Panc1 (cell line): ENCODE measurements around the gene ZNF653. TPM values are rescaled to one million over a fixed set of nuclear protein-coding genes. Genes with fewer than 3 reads are reported as not detected.

Experiments used
- ATAC-seq: fragments of 200-7000 bp; cut with Tn5 transposase; 2 replicates; pipeline ENCODE4 v1.9.1; 2020; ENCODE audit warnings: mild to moderate bottlenecking, moderate library complexity
- BruUV-seq: library from RNA; stranded (reverse); fragments of 400-500 nt; replicated peaks from 2 replicates; lab custom pipeline; 2021; lab: Mats Ljungman, UMichigan
- CTCF ChIA-PET: fragments of 300-600 bp; sonication (Branson Sonifier 250); formaldehyde crosslinking; loops from one replicate; lab custom pipeline; 2022; ENCODE audit warnings: antibody characterized with exemption; lab: Charles Lee
- POLR2A ChIA-PET: fragments of 300-600 bp; sonication (Branson Sonifier 250); formaldehyde crosslinking; loops from one replicate; lab custom pipeline; 2022; ENCODE audit warnings: antibody characterized with exemption; lab: Charles Lee
- DNase-seq: peaks from one replicate; pipeline ENCODE4 v3.0.0-alpha.2; 2010; ENCODE audit warnings: low read depth, low spot score
- H3K27ac ChIP-seq: 2 replicates; pipeline ENCODE4 v1.5.1; 2011; ENCODE audit warnings: mild to moderate bottlenecking, low read length, inconsistent platforms
- H3K27me3 ChIP-seq: fragments of 200-500 bp; sonication (Bioruptor generic); 2 replicates; pipeline ENCODE4 v1.6.0; 2014; ENCODE audit warnings: low read length, inconsistent platforms; ENCODE audit not compliant: control insufficient read depth, insufficient read depth
- H3K36me3 ChIP-seq: fragments of 200-500 bp; sonication (Bioruptor generic); 2 replicates; pipeline ENCODE4 v1.5.1; 2014; ENCODE audit warnings: inconsistent platforms, mild to moderate bottlenecking, low read length, moderate library complexity; ENCODE audit not compliant: control insufficient read depth, insufficient read depth
- H3K4me1 ChIP-seq: 2 replicates; pipeline ENCODE4 v1.5.1; 2011; ENCODE audit warnings: inconsistent platforms, mild to moderate bottlenecking, low read length, moderate library complexity; ENCODE audit not compliant: control insufficient read depth, insufficient read depth
- H3K4me3 ChIP-seq, 2 experiments: 2 replicates each; pipeline ENCODE4 v1.5.1; 2011 to 2012; ENCODE audit warnings: low read depth in 2 of 2, low read length in 2 of 2, mild to moderate bottlenecking in 2 of 2, inconsistent platforms in 1 of 2, moderate library complexity in 1 of 2
- H3K9me3 ChIP-seq: fragments of 200-500 bp; sonication (Bioruptor generic); 2 replicates; pipeline ENCODE4 v1.5.1; 2014; ENCODE audit warnings: low read depth, mild to moderate bottlenecking, inconsistent platforms, low read length, moderate library complexity; ENCODE audit not compliant: control insufficient read depth, insufficient read depth
- CTCF ChIP-seq: fragments of 450-650 bp; IDR thresholded peaks from 2 replicates; pipeline ENCODE4 v1.5.1; 2017; ENCODE audit warnings: mild to moderate bottlenecking
- POLR2AphosphoS5 ChIP-seq: IDR thresholded peaks from 2 replicates; pipeline ENCODE4 v1.6.1; 2012; ENCODE audit warnings: mild to moderate bottlenecking, low read depth, low read length, moderate library complexity
- REST ChIP-seq, 2 experiments: IDR thresholded peaks; 2 replicates each; pipeline ENCODE4 v1.6.1; 2011 to 2012; ENCODE audit warnings: low read depth in 2 of 2, control low read depth in 1 of 2, low read length in 1 of 2, mild to moderate bottlenecking in 1 of 2, moderate library complexity in 1 of 2; ENCODE audit not compliant: insufficient read depth in 1 of 2
- SIN3A ChIP-seq: IDR thresholded peaks from 2 replicates; pipeline ENCODE4 v1.6.1; 2012; ENCODE audit warnings: low read depth, mild to moderate bottlenecking, low read length, moderate library complexity, borderline replicate concordance; ENCODE audit not compliant: insufficient read depth
- TCF7L2 ChIP-seq: IDR thresholded peaks from 2 replicates; pipeline ENCODE4 v1.6.1; 2011; ENCODE audit warnings: mild to moderate bottlenecking, low read depth, low read length, inconsistent platforms
- in situ Hi-C: cut with HindIII; loops from 2 replicates; pipeline ENCODE4 v1.10.0; 2016; ENCODE audit warnings: low sequenced_read_pairs, low pct_unique_long_range_greater_than_20kb
- intact Hi-C: fragments of 100-400 bp; cut with micrococcal nuclease; formaldehyde crosslinking; loops from one replicate; pipeline ENCODE4 v1.10.0; 2022; ENCODE audit not compliant: unreplicated experiment
- total RNA-seq: library from RNA; stranded (reverse); gene quantifications from one replicate; pipeline ENCODE4 v1.2.1, GENCODE V29; 2021; ENCODE audit not compliant: unreplicated experiment

The ZNF653 gene
- total RNA-seq, 1 experiment from 2014 or later, result 10.4 TPM

GRCh38 chr19:11541238-11541637, 35.6 kb upstream of the ZNF653 start:
- Histone ChIP-seq H3K4me3 (no peak overlapping the region), H3K27ac (no peak overlapping the region), H3K4me1 (no peaks in the 10 kb centered on the region; the same call in 1 of the 2 replicates), H3K36me3 (no peaks in the 10 kb centered on the region), H3K27me3 (no peaks in the 10 kb centered on the region), H3K9me3 (no peaks in the 10 kb centered on the region)
- CTCF ChIA-PET, result interaction anchor here (0.5 kb wide), 1 partner anchor 107 kb away, joined by 6 read pairs; no protein-coding TSS in a partner anchor
- no peak for ATAC-seq
- BruUV-seq, result no TSS peak
- no peak for DNase-seq
- no peak for TF ChIP-seq SIN3A
- no peak for TF ChIP-seq CTCF
- TF ChIP-seq TCF7L2, result no peak
- TF ChIP-seq REST (IDR thresholded peaks at IDR 0.05; ENCODE audit: insufficient read depth in 1 of 2, low read depth in 2 of 2, low read length in 1 of 2), result no peak
- TF ChIP-seq POLR2AphosphoS5, result no peak
- intact Hi-C loops (no loop called here), in situ Hi-C loops (no loop called here)
- POLR2A ChIA-PET, result no interaction called here

- no peaks in the 10 kb centered on the region for H3K36me3 ChIP-seq
- DNase-seq (no peak), ATAC-seq (no peak)
- intact Hi-C loops, result no loop called here
- in situ Hi-C loops, result no loop called here
- H3K4me1 ChIP-seq, result no peaks in the 10 kb centered on the region; the same call in none of the 2 replicates
- no peaks in the 10 kb centered on the region for H3K27me3 ChIP-seq
- H3K9me3 ChIP-seq, result no peaks in the 10 kb centered on the region
- no peak overlapping the region for H3K4me3 ChIP-seq
- TF ChIP-seq TCF7L2 (no peak), REST (IDR thresholded peaks at IDR 0.05; ENCODE audit: insufficient read depth in 1 of 2, low read depth in 2 of 2, low read length in 1 of 2) (no peak), SIN3A (no peak), CTCF (no peak), POLR2AphosphoS5 (no peak)
- BruUV-seq, result no TSS peak
- ChIA-PET CTCF (no interaction called here), POLR2A (no interaction called here)
- no peak overlapping the region for H3K27ac ChIP-seq
These were observed 35.0 kb upstream of the ZNF653 start for GRCh38 chr19:11540645-11541044.
